ENCODE data around the gene LCTL.

DNA sequence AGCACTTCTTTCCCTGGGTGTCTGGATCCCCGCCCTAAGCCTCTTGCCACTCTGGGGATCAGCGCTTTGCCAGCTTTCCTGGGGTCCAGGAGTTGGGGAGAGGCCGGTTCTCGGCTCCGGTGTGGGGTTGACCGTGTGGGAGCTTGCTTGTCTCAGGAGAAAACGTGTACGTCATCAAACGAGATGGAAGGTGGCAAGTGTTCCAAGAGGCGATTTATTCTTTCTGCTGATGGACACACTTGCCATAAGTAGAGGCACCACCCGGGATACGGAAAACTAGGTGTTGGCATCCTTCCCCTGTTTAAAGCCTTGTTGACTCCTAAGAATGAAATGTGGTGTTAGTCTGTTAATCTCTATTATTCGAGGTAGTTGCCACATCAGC is 60.4 kb downstream of the LCTL start:
- TF ChIP-seq POLR2A (IDR thresholded peaks at IDR 0.05) = no peak
- TF ChIP-seq, protein P1, sequence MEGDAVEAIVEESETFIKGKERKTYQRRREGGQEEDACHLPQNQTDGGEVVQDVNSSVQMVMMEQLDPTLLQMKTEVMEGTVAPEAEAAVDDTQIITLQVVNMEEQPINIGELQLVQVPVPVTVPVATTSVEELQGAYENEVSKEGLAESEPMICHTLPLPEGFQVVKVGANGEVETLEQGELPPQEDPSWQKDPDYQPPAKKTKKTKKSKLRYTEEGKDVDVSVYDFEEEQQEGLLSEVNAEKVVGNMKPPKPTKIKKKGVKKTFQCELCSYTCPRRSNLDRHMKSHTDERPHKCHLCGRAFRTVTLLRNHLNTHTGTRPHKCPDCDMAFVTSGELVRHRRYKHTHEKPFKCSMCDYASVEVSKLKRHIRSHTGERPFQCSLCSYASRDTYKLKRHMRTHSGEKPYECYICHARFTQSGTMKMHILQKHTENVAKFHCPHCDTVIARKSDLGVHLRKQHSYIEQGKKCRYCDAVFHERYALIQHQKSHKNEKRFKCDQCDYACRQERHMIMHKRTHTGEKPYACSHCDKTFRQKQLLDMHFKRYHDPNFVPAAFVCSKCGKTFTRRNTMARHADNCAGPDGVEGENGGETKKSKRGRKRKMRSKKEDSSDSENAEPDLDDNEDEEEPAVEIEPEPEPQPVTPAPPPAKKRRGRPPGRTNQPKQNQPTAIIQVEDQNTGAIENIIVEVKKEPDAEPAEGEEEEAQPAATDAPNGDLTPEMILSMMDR (IDR thresholded peaks at IDR 0.05) = no peak

Data from testis (tissue), 2 donors.